OCI-LY1 (cell line): ENCODE results near the gene RARRES1.

Source experiments
- EZH2 ChIP-seq: fragments of 200-600 bp; sonication (generic), shearing (Covaris generic); IDR thresholded peaks from 2 replicates; pipeline ENCODE4 v1.8.0; 2017; ENCODE audit warnings: borderline replicate concordance, mixed run types, mild to moderate bottlenecking, antibody characterized with exemption, low read length, moderate library complexity, mixed read lengths
- TF ChIP-seq, protein P1 (sequence below): fragments of 200-600 bp; sonication (generic), shearing (Covaris generic); IDR thresholded peaks from 2 replicates; pipeline ENCODE4 v1.5.1; 2017; ENCODE audit warnings: mild to moderate bottlenecking, antibody characterized with exemption, low read length, moderate library complexity, mixed read lengths

- TF ChIP-seq, protein P1, sequence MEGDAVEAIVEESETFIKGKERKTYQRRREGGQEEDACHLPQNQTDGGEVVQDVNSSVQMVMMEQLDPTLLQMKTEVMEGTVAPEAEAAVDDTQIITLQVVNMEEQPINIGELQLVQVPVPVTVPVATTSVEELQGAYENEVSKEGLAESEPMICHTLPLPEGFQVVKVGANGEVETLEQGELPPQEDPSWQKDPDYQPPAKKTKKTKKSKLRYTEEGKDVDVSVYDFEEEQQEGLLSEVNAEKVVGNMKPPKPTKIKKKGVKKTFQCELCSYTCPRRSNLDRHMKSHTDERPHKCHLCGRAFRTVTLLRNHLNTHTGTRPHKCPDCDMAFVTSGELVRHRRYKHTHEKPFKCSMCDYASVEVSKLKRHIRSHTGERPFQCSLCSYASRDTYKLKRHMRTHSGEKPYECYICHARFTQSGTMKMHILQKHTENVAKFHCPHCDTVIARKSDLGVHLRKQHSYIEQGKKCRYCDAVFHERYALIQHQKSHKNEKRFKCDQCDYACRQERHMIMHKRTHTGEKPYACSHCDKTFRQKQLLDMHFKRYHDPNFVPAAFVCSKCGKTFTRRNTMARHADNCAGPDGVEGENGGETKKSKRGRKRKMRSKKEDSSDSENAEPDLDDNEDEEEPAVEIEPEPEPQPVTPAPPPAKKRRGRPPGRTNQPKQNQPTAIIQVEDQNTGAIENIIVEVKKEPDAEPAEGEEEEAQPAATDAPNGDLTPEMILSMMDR = no peak
- TF ChIP-seq EZH2 = no peak
Observed at GRCh38 chr3:158731486-158731885, 771 bp downstream of the RARRES1 start.
